GM21825 (cell line): ENCODE results near the gene RHOA.
"Not testable (repeated sequence)": the region's sequence is repeated elsewhere in the genome, so short reads cannot be mapped to it uniquely, and the experiment has no call there.

Source experiments
- ATAC-seq: cut with Tn5 transposase; IDR thresholded peaks from one replicate; pipeline ENCODE4 v1.9.1; 2021; ENCODE audit warnings: mild to moderate bottlenecking, moderate library complexity; ENCODE audit not compliant: unreplicated experiment

The RHOA gene

DNA sequence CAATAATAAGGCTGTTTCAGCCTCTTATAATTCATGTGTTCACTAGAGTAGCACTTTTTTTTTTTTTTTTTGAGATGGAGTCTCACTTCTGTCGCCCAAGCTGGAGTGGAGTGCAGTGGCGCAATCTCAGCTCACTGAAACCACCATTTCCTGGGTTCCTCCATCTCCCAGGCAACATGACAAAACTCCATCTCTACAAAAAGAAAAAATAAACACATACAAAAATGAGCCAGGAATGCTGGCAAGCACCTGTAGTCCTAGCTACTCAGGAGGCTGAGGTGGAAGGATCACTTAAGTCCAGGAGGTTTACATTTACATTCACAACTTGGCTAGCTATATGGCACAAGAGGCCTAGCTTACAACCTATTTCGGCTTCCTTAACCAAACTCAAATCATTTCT, 78.7 kb downstream of the RHOA start:
- no peak for ATAC-seq

DNA sequence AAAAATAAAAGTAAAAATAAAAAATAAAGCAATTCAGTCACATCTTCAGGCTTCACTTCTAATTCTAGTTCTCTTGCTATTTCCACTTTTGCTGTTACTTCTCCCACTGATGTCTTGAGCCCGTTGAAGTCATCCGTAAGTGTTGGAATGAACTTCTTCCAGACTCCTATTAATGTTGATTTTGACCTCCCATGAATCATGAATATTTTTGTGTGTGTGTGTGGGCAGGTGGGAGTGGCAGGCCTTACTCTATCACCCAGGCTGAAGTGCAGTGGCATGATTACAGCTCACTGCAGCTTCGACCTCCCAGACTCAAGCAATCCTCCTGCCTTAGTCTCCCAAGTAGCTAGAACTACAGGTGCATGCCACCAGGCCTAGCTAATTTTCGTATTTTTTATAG, 82.6 kb downstream of the RHOA start:
- no peak for ATAC-seq

DNA sequence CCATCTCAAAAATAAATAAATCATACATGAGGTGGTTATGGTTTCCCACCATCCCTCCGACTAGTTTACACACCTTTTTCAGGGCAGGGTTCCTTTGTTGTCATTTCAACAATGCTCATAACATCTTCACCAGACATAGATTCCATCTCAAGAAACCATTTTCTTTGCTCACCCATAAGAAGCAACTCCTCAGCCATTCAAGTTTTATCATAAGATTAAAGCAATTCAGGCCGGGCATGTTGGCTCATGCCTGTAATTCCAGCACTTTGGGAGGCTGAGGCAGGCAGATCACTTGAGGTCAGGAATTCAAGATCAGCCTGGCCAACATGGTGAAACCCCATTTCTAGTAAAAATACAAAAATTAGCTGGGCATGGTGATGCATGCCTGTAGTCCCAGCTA, 83.4 kb downstream of the RHOA start:
- not testable (repeated sequence) for ATAC-seq

DNA sequence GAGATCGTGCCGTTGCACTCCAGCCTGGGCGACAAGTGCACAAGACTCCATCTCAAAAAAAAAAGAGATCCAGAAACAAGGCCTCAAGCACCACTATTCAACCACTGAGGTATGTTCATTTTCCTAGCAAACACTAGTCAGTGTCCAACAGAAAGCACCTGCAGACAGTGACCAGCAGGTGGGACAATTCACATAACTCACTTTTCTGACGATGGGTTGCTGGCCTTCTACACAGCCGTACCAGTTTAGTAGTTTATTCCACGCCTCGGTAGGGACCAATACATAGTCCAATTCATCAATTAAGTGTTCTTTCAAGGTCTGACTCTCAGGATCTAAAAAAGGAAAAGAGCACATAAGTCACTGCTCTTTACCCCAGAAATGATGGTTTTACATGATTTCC, 84.3 kb downstream of the RHOA start:
- ATAC-seq: no peak

DNA sequence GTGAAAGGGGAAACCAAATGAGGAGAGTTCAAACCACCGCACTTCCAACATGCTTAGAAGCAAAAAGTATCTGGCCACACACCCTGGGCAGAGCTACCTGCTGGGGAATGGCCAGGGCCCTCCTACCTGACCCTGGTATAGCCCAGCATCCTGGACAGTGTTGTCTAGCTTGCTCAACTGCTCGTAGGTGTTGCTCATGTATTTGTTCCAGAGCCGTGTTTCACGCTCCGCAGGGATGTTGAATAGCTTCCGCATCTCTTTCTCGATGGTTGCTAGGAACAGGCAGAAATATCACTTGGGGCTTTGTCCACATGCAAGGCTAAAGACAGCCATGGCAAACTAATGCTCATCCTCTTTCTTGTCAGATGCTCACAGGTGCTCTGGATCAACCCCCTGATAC, 87.0 kb downstream of the RHOA start:
- no peak for ATAC-seq

DNA sequence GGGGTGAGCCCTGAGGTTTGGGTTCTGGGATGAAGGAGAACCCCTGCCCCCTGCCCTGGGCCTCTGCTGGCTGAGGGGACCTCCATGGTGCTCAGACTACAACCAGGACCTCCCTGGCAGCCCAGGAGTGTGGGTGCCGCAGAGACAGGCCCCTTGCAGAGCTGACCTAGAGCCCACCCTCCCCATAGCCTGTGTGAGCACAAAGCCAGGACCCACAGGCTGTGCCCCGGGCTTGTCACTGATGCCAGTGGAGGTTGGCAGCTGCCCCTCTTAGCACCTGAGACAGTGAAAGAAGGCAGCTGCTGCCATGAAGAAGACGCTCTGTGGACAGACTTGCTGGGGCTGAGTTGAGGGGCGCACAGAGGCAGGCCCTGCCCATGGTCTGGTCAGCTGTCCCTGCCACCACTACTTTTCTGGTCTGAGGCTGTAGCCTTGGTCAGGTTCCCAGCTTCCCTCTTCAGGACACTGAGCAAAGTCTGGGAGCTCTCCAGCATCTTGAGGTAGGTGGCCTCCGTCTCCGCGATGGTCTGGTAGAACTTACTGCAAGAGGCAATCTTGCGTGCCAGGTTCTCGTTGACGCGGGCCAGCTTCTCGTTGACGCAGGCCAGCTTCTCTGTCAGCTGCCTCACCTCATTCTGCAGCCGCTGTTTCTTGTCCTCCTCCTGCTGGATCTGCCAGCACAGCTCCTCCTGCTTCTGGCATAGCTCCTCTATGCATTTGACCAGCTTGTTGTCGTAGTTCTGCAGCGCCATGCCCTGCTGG, 94.9 kb downstream of the RHOA start:
- ATAC-seq: no peak

DNA sequence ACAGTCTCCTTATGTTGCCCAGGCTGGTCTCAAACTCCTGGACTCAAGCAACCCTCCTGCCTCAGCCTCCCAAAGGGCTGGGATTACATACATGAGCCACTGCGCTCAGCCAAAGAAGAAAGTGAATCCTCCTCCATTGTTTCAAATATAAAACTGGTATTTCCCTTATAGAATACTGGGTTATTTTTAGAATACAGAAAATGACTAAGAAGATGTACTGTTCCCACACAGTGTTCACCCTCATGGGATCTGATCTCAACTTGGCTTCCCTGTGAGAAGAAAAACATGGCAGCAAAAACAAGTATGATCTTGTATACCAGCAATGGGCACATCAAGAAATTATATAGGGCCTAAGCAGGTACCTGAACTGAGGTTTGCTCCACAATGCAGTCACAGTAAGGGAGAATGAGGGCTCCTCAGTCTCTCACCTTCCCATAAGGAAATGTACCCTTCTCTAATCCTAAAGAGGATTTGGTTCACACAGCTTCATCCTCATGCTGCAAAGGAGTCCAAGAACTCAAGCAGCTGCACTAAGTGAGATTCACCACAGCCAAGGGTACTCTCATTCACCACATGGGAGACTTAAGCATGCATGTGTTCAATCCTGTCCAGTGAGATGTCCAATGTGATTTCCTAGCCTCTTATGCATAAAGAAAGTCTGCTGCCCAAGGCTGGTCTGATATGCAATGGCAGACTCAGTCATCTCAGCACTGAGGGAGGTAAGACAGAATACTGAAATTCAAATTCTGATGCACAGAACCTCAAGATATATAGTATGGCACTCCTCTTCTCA, 97.7 kb downstream of the RHOA start:
- no peak for ATAC-seq

DNA sequence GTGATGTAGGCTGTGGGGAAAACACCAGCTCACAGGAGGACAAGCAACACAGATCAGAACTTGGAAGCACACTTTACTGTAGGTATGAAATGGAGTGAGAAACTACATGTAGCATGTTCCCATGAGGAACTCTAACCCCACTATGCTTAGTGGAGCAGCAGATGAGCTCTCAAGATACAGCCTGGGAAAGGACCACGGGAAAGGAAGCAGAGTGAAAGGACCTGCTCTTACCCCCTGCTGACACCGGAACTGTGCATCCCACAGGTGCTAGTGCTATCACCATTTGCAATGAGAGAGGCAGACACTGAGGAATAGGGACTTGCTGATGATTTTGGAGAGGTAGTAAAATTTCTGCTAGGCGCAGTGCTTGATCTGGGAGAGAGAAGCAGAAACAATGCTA, 100.5 kb downstream of the RHOA start:
- ATAC-seq: no peak

DNA sequence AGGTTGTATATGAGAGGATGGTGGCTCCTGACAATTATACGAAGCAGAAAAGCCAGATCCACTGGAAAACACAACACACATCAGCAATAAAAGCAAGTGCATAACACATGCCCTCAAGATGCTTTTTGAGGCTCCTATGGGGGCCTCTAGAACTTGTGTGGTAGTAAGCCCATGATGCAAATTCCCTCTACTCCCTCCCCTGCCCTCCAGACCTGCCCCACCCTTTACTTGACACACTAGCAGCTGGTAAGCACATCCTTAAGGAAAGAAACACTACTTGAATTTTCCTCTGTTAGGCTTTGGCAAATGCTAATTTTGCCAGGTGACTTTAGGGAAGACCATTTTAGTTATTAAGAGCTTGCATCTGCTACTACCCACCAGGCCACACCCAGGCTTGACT, 101.1 kb downstream of the RHOA start:
- ATAC-seq: no peak
